Neural progenitor cell (in vitro differentiated cells): ENCODE data around the gene TC2N. TPM values are rescaled to one million over a fixed set of nuclear protein-coding genes. Genes with fewer than 3 reads are reported as not detected.
A peak's percentile ranks its signal among the peaks of the same experiment; 100 is the strongest.

Source experiments
- DNase-seq: peaks from one replicate; pipeline ENCODE4 v3.0.0-alpha.2; 2016; ENCODE audit warnings: low spot score
- H2AFZ ChIP-seq: fragments of 200-600 bp; sonication (generic); replicated peaks from 2 replicates; pipeline ENCODE4 v1.6.1; 2016; ENCODE audit warnings: antibody characterized with exemption
- H3F3A ChIP-seq: fragments of 200-600 bp; sonication (generic); 2 replicates; pipeline ENCODE4 v1.6.1; 2016; ENCODE audit warnings: antibody characterized with exemption, low read depth
- H3K27ac ChIP-seq: fragments of 200-600 bp; sonication (generic); 2 replicates; pipeline ENCODE4 v1.5.1; 2016; ENCODE audit warnings: mild to moderate bottlenecking
- H3K27me3 ChIP-seq: fragments of 200-600 bp; sonication (generic); 2 replicates; pipeline ENCODE4 v1.6.1; 2016; ENCODE audit warnings: mild to moderate bottlenecking, moderate library complexity
- H3K36me3 ChIP-seq: fragments of 200-600 bp; sonication (generic); 2 replicates; pipeline ENCODE4 v1.5.1; 2016
- H3K4me1 ChIP-seq: fragments of 200-600 bp; sonication (generic); 2 replicates; pipeline ENCODE4 v1.6.1; 2016; ENCODE audit warnings: mixed run types
- H3K4me2 ChIP-seq: fragments of 200-600 bp; sonication (generic); 2 replicates; pipeline ENCODE4 v1.6.1; 2016
- H3K4me3 ChIP-seq: fragments of 200-600 bp; sonication (generic); 2 replicates; pipeline ENCODE4 v1.5.1; 2016
- H3K79me2 ChIP-seq: fragments of 200-600 bp; sonication (generic); 2 replicates; pipeline ENCODE4 v1.6.1; 2016; ENCODE audit warnings: low read depth
- H3K9ac ChIP-seq: fragments of 200-600 bp; sonication (generic); 2 replicates; pipeline ENCODE4 v1.6.1; 2016
- H3K9me3 ChIP-seq: fragments of 200-600 bp; sonication (generic); 2 replicates; pipeline ENCODE4 v1.5.1; 2016; ENCODE audit warnings: low read depth
- H4K20me1 ChIP-seq: fragments of 200-600 bp; sonication (generic); 2 replicates; pipeline ENCODE4 v1.6.1; 2016; ENCODE audit warnings: low read depth
- H3K27ac Mint-ChIP-seq: 3 replicates; pipeline ENCODE4 v1.8.0; 2021; ENCODE audit warnings: mixed read lengths
- H3K27me3 Mint-ChIP-seq: 2 replicates; pipeline ENCODE4 v1.8.0; 2022; ENCODE audit warnings: low read depth, mild to moderate bottlenecking, inconsistent platforms, moderate library complexity, mixed read lengths; ENCODE audit not compliant: insufficient read depth
- H3K36me3 Mint-ChIP-seq: 3 replicates; pipeline ENCODE4 v1.8.0; 2021; ENCODE audit warnings: mixed read lengths
- H3K4me1 Mint-ChIP-seq: 3 replicates; pipeline ENCODE4 v1.8.0; 2021; ENCODE audit warnings: mixed read lengths
- H3K4me3 Mint-ChIP-seq: 3 replicates; pipeline ENCODE4 v1.8.0; 2021; ENCODE audit warnings: mild to moderate bottlenecking, moderate library complexity, mixed read lengths
- H3K9me3 Mint-ChIP-seq: 3 replicates; pipeline ENCODE4 v1.8.0; 2020; ENCODE audit warnings: mixed read lengths
- EZH2 ChIP-seq: fragments of 200-600 bp; sonication (generic); IDR thresholded peaks from 2 replicates; pipeline ENCODE4 v1.6.1; 2017; ENCODE audit warnings: antibody characterized with exemption, mild to moderate bottlenecking, moderate library complexity
- EZH2phosphoT487 ChIP-seq: fragments of 200-600 bp; sonication (generic); IDR thresholded peaks from 2 replicates; pipeline ENCODE4 v1.6.1; 2017; ENCODE audit warnings: antibody characterized with exemption
- total RNA-seq: library from RNA; depleted of rRNA; stranded (reverse); fragments of >200 nt; gene quantifications from 2 replicates; pipeline ENCODE4 v1.2.3, GENCODE V29; 2015; ENCODE audit warnings: low replicate concordance
- TF ChIP-seq, protein P1 (sequence below): fragments of 200-600 bp; sonication (generic); IDR thresholded peaks from 2 replicates; pipeline ENCODE4 v1.5.1; 2017; ENCODE audit warnings: antibody characterized with exemption, mild to moderate bottlenecking

TC2N gene
- total RNA-seq, 1 donor from 2014 or later: 5.8 TPM

DNA sequence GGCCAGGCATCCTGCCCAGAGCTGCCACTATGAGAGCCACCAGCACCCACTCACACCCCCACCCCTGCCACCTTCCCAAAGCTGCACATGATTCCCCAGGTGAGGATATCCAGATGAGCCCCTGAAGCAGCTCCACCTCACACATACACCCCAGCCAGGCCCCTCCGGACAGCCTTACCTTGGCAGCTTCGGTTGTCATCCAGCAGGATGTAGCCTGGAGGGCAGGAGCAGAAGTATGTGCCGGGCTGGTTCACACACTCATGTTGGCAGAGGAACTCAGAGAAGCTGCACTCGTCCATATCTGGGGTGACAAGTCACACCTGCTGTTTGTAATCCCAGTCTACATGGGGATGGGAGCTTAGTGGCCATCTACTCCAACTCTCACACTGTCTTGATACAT lies 15.4 kb upstream of the TC2N start:
- Histone ChIP-seq H3K79me2 (no peaks in the 10 kb centered on the region), H3K4me1 (no peaks in the 10 kb centered on the region), H3K4me2 (no peak overlapping the region), H3K27ac (no peak overlapping the region), H3F3A (no peaks in the 10 kb centered on the region), H3K9me3 (no peaks in the 10 kb centered on the region), H3K27me3 (no peaks in the 10 kb centered on the region), H2AFZ (no peak overlapping the region), H3K9ac (no peak overlapping the region), H4K20me1 (no peaks in the 10 kb centered on the region), H3K4me3 (no peak overlapping the region), H3K36me3 (no peaks in the 10 kb centered on the region)
- H3K36me3 Mint-ChIP-seq: no peaks in the 10 kb centered on the region
- no peak overlapping the region for H3K27ac Mint-ChIP-seq
- H3K4me1 Mint-ChIP-seq: peaks cover 7% of the 10 kb centered on the region
- no peaks in the 10 kb centered on the region for H3K9me3 Mint-ChIP-seq
- H3K4me3 Mint-ChIP-seq: no peak overlapping the region
- no peak for DNase-seq
- no peak for TF ChIP-seq EZH2phosphoT487
- TF ChIP-seq, protein P1, sequence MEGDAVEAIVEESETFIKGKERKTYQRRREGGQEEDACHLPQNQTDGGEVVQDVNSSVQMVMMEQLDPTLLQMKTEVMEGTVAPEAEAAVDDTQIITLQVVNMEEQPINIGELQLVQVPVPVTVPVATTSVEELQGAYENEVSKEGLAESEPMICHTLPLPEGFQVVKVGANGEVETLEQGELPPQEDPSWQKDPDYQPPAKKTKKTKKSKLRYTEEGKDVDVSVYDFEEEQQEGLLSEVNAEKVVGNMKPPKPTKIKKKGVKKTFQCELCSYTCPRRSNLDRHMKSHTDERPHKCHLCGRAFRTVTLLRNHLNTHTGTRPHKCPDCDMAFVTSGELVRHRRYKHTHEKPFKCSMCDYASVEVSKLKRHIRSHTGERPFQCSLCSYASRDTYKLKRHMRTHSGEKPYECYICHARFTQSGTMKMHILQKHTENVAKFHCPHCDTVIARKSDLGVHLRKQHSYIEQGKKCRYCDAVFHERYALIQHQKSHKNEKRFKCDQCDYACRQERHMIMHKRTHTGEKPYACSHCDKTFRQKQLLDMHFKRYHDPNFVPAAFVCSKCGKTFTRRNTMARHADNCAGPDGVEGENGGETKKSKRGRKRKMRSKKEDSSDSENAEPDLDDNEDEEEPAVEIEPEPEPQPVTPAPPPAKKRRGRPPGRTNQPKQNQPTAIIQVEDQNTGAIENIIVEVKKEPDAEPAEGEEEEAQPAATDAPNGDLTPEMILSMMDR: no peak
- TF ChIP-seq EZH2: no peak
- H3K27me3 Mint-ChIP-seq: peaks cover 6% of the 10 kb centered on the region

DNA sequence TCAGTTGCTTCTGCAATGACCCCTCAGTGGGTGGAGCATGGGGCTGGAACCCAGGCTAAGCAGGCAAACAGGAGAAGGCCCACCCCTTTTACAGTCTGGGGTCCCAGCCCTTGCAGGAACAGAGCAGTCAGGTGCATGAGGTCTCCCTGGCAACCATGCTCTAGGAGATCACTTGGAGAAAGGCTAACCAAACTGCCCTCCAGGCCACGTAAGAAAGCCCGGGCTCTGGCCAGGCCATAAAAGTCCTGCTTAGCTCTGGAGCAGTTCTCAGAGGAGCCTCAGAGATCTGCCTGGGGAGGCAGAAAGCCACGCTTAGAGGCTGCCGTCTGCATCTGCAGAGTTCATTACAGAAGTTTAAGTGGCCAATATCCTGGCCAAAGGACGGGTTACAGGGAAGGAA lies 15.0 kb upstream of the TC2N start:
- Histone ChIP-seq H3K36me3 (no peaks in the 10 kb centered on the region), H3K79me2 (no peaks in the 10 kb centered on the region), H3K4me3 (no peak overlapping the region), H2AFZ (no peak overlapping the region), H3K9me3 (no peaks in the 10 kb centered on the region), H3K9ac (no peak overlapping the region), H3F3A (no peaks in the 10 kb centered on the region), H3K27ac (no peak overlapping the region), H4K20me1 (no peaks in the 10 kb centered on the region), H3K4me2 (no peak overlapping the region), H3K27me3 (no peaks in the 10 kb centered on the region), H3K4me1 (no peaks in the 10 kb centered on the region)
- no peak for DNase-seq
- H3K27me3 Mint-ChIP-seq: peaks cover 6% of the 10 kb centered on the region
- H3K36me3 Mint-ChIP-seq: no peaks in the 10 kb centered on the region
- no peaks in the 10 kb centered on the region for H3K9me3 Mint-ChIP-seq
- no peak overlapping the region for H3K27ac Mint-ChIP-seq
- H3K4me1 Mint-ChIP-seq: peaks cover 7% of the 10 kb centered on the region
- H3K4me3 Mint-ChIP-seq: no peak overlapping the region
- TF ChIP-seq EZH2phosphoT487: no peak
- TF ChIP-seq, protein P1: no peak
- TF ChIP-seq EZH2: no peak

DNA sequence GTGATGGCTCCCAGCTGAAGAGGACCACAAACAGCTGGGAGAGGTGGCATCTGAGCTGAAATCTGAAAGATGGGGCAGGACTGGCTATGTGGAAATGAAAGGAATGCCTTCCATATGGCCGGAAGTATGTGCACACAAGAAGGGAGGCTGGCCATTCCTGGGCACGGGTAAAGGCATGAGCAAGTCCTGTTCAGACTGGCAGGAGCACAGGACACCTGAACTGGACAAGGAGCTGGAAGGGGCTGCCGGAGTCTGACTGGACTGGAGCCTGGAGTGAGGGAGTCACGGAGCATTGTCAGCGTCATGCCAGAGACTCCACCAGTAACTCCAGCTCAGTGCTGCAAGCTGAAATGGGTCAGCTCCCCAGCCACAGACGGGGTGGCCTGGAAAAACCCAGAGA lies 11.9 kb upstream of the TC2N start:
- H3K4me1 Mint-ChIP-seq: no peaks in the 10 kb centered on the region
- Histone ChIP-seq H3K4me1 (no peaks in the 10 kb centered on the region), H3K79me2 (no peaks in the 10 kb centered on the region), H3K4me2 (no peak overlapping the region), H2AFZ (no peak overlapping the region), H3F3A (no peaks in the 10 kb centered on the region), H3K27ac (no peak overlapping the region), H3K4me3 (no peak overlapping the region), H3K27me3 (no peaks in the 10 kb centered on the region), H4K20me1 (no peaks in the 10 kb centered on the region), H3K36me3 (no peaks in the 10 kb centered on the region), H3K9me3 (no peaks in the 10 kb centered on the region), H3K9ac (no peak overlapping the region)
- H3K27me3 Mint-ChIP-seq: peaks cover 8% of the 10 kb centered on the region
- no peaks in the 10 kb centered on the region for H3K9me3 Mint-ChIP-seq
- TF ChIP-seq EZH2 (no peak), EZH2phosphoT487 (no peak)
- TF ChIP-seq, protein P1: no peak
- peak overlapping the region; percentile 25 for H3K4me3 Mint-ChIP-seq
- no peaks in the 10 kb centered on the region for H3K36me3 Mint-ChIP-seq
- DNase-seq: no peak
- H3K27ac Mint-ChIP-seq: no peak overlapping the region

DNA sequence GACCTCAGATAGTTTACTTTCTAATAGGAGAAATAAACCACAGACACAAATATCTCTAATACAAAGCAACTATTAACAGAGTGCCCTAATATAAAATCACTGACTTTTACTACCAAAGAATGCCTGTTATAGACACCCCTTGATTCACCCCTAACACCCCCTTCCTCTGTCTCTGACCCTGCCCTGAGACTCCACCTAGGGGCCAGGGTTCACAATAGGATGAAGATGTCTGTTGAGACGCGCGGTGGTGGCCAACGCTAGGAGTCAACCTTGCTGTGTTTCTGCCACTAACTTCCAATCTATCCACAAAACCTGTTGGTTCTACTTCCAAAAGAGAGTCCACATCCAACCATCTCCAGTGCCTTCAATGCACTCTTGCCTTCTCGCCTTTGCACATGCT lies 10.9 kb upstream of the TC2N start:
- no peak overlapping the region for H3K4me3 Mint-ChIP-seq
- Histone ChIP-seq H3K4me2 (no peak overlapping the region), H3K79me2 (no peaks in the 10 kb centered on the region), H3K9ac (no peak overlapping the region), H2AFZ (no peak overlapping the region), H4K20me1 (no peaks in the 10 kb centered on the region), H3K27ac (no peak overlapping the region), H3F3A (no peaks in the 10 kb centered on the region), H3K27me3 (no peaks in the 10 kb centered on the region), H3K36me3 (no peaks in the 10 kb centered on the region), H3K4me1 (no peaks in the 10 kb centered on the region), H3K4me3 (no peak overlapping the region), H3K9me3 (no peaks in the 10 kb centered on the region)
- peaks cover 8% of the 10 kb centered on the region for H3K27me3 Mint-ChIP-seq
- TF ChIP-seq, protein P1: no peak
- TF ChIP-seq EZH2phosphoT487 (no peak), EZH2 (no peak)
- H3K9me3 Mint-ChIP-seq: no peaks in the 10 kb centered on the region
- no peak overlapping the region for H3K27ac Mint-ChIP-seq
- no peaks in the 10 kb centered on the region for H3K36me3 Mint-ChIP-seq
- H3K4me1 Mint-ChIP-seq: no peaks in the 10 kb centered on the region
- DNase-seq: no peak
